A673 (cell line): ENCODE measurements around the gene HMCN2. TPM values are rescaled to one million over a fixed set of nuclear protein-coding genes. Genes with fewer than 3 reads are reported as not detected.
"Not testable (repeated sequence)": the region's sequence is repeated elsewhere in the genome, so short reads cannot be mapped to it uniquely, and the experiment has no call there.

Experiments
- BruUV-seq: library from RNA; stranded (reverse); fragments of 400-500 nt; replicated peaks from 2 replicates; lab custom pipeline; 2021; lab: Mats Ljungman, UMichigan
- CTCF ChIA-PET: fragments of 300-600 bp; sonication (Branson Sonifier 250); formaldehyde crosslinking; loops from one replicate; lab custom pipeline; 2022; ENCODE audit warnings: antibody characterized with exemption; lab: Charles Lee
- POLR2A ChIA-PET: fragments of 300-600 bp; sonication (Branson Sonifier 250); formaldehyde crosslinking; loops from one replicate; lab custom pipeline; 2022; ENCODE audit warnings: antibody characterized with exemption; ENCODE audit not compliant: low non-redundant PET; lab: Charles Lee
- DNase-seq: peaks from one replicate; pipeline ENCODE4 v3.0.0-alpha.2; 2015; ENCODE audit warnings: low spot score
- H3K27ac ChIP-seq: fragments of 200-600 bp; sonication (generic); 2 replicates; pipeline ENCODE4 v1.5.1; 2016; ENCODE audit warnings: mixed run types, low read depth, mild to moderate bottlenecking, mixed read lengths, antibody characterized with exemption, low read length; ENCODE audit not compliant: poor library complexity, severe bottlenecking
- H3K27me3 ChIP-seq: fragments of 200-600 bp; sonication (generic); replicated peaks from 2 replicates; pipeline ENCODE4 v1.6.1; 2017; ENCODE audit warnings: mixed run types, low read depth, mild to moderate bottlenecking, mixed read lengths, antibody characterized with exemption, low read length; ENCODE audit not compliant: insufficient read depth, poor library complexity
- H3K36me3 ChIP-seq: fragments of 200-600 bp; sonication (generic); 2 replicates; pipeline ENCODE4 v1.6.1; 2016; ENCODE audit warnings: mixed run types, mild to moderate bottlenecking, mixed read lengths, antibody characterized with exemption, low read length; ENCODE audit not compliant: insufficient read depth, poor library complexity, severe bottlenecking
- H3K4me1 ChIP-seq: fragments of 200-600 bp; sonication (generic); 2 replicates; pipeline ENCODE4 v1.6.1; 2017; ENCODE audit warnings: mixed run types, mild to moderate bottlenecking, mixed read lengths, antibody characterized with exemption, low read length; ENCODE audit not compliant: insufficient read depth, poor library complexity, severe bottlenecking
- H3K4me3 ChIP-seq: fragments of 200-600 bp; sonication (generic); 2 replicates; pipeline ENCODE4 v1.5.1; 2016; ENCODE audit warnings: low read depth, mixed run types, mild to moderate bottlenecking, mixed read lengths, low read length; ENCODE audit not compliant: poor library complexity, severe bottlenecking
- H3K9me3 ChIP-seq: fragments of 200-600 bp; sonication (generic); 2 replicates; pipeline ENCODE4 v1.6.1; 2016; ENCODE audit warnings: mixed run types, low read depth, mild to moderate bottlenecking, mixed read lengths, antibody characterized with exemption, low read length; ENCODE audit not compliant: poor library complexity, severe bottlenecking
- CTCF ChIP-seq: fragments of 300-800, 200-600 bp; sonication (generic); conservative IDR thresholded peaks from 2 replicates; pipeline ENCODE4 v1.5.1; 2017; ENCODE audit warnings: low read depth, mild to moderate bottlenecking, antibody characterized with exemption, low read length, moderate library complexity, mixed read lengths
- EZH2 ChIP-seq: fragments of 200-600 bp; sonication (generic); IDR thresholded peaks from 2 replicates; pipeline ENCODE4 v1.6.1; 2017; ENCODE audit warnings: borderline replicate concordance, low read depth, mild to moderate bottlenecking, mixed read lengths, antibody characterized with exemption, low read length; ENCODE audit not compliant: poor library complexity, severe bottlenecking
- intact Hi-C: fragments of 100-400 bp; cut with micrococcal nuclease; formaldehyde crosslinking; loops from one replicate; pipeline ENCODE4 v1.10.0; 2022; ENCODE audit not compliant: unreplicated experiment
- total RNA-seq: library from RNA; stranded (reverse); gene quantifications from 2 replicates; pipeline ENCODE4 v1.2.3, GENCODE V29; 2021

Gene HMCN2
- total RNA-seq, 1 experiment from 2014 or later, result 0.28 TPM

GRCh38 chr9:130398487-130399240, 133.1 kb downstream of the HMCN2 start:
- no peak overlapping the region for H3K27ac ChIP-seq
- no peak for TF ChIP-seq EZH2
- TF ChIP-seq CTCF, result no peak
- ChIA-PET CTCF (interaction anchor here (0.6 kb wide), 1 partner anchor 284 kb away, joined by 3 read pairs; no protein-coding TSS in a partner anchor), POLR2A (interaction anchor here (0.5 kb wide), 1 partner anchor 49 kb away, joined by 3 read pairs; no protein-coding TSS in a partner anchor)
- no peaks in the 10 kb centered on the region for H3K36me3 ChIP-seq
- intact Hi-C loops, result no loop called here
- no peaks in the 10 kb centered on the region for H3K9me3 ChIP-seq
- no peak for DNase-seq
- no TSS peak for BruUV-seq
- no peaks in the 10 kb centered on the region for H3K4me1 ChIP-seq
- H3K4me3 ChIP-seq, result no peak overlapping the region
- H3K27me3 ChIP-seq, result no peaks in the 10 kb centered on the region

GRCh38 chr9:130399768-130400167, 134.2 kb downstream of the HMCN2 start:
- ChIA-PET POLR2A (no interaction called here), CTCF (no interaction called here)
- no peak overlapping the region for H3K27ac ChIP-seq
- TF ChIP-seq CTCF (no peak), EZH2 (no peak)
- DNase-seq, result no peak
- H3K27me3 ChIP-seq, result no peaks in the 10 kb centered on the region
- H3K4me3 ChIP-seq, result no peak overlapping the region
- intact Hi-C loops, result no loop called here
- H3K36me3 ChIP-seq, result no peaks in the 10 kb centered on the region
- BruUV-seq, result no TSS peak
- H3K9me3 ChIP-seq, result no peaks in the 10 kb centered on the region
- no peaks in the 10 kb centered on the region for H3K4me1 ChIP-seq

GRCh38 chr9:130400870-130401269, 135.3 kb downstream of the HMCN2 start:
- TF ChIP-seq EZH2, result no peak
- TF ChIP-seq CTCF, result no peak
- no peaks in the 10 kb centered on the region for H3K4me1 ChIP-seq
- H3K27ac ChIP-seq, result no peak overlapping the region
- no peak for DNase-seq
- no peaks in the 10 kb centered on the region for H3K36me3 ChIP-seq
- POLR2A ChIA-PET, result no interaction called here
- no peak overlapping the region for H3K4me3 ChIP-seq
- CTCF ChIA-PET, result no interaction called here
- no TSS peak for BruUV-seq
- intact Hi-C loops, result no loop called here
- H3K27me3 ChIP-seq, result no peaks in the 10 kb centered on the region
- H3K9me3 ChIP-seq, result no peaks in the 10 kb centered on the region

- H3K4me1 ChIP-seq, POLR2A ChIA-PET, H3K4me3 ChIP-seq, H3K27ac ChIP-seq, H3K36me3 ChIP-seq, DNase-seq, intact Hi-C loops, H3K9me3 ChIP-seq, H3K27me3 ChIP-seq, BruUV-seq, CTCF ChIA-PET: not testable (repeated sequence)
Measured at GRCh38 chr9:130401742-130402141, 136.2 kb downstream of the HMCN2 start.
